GM21786 (cell line): ENCODE data around the gene B3GALNT2.

ENCODE experiments used
- ATAC-seq: cut with Tn5 transposase; IDR thresholded peaks from one replicate; pipeline ENCODE4 v1.9.1; 2021; ENCODE audit not compliant: unreplicated experiment

Gene B3GALNT2

DNA sequence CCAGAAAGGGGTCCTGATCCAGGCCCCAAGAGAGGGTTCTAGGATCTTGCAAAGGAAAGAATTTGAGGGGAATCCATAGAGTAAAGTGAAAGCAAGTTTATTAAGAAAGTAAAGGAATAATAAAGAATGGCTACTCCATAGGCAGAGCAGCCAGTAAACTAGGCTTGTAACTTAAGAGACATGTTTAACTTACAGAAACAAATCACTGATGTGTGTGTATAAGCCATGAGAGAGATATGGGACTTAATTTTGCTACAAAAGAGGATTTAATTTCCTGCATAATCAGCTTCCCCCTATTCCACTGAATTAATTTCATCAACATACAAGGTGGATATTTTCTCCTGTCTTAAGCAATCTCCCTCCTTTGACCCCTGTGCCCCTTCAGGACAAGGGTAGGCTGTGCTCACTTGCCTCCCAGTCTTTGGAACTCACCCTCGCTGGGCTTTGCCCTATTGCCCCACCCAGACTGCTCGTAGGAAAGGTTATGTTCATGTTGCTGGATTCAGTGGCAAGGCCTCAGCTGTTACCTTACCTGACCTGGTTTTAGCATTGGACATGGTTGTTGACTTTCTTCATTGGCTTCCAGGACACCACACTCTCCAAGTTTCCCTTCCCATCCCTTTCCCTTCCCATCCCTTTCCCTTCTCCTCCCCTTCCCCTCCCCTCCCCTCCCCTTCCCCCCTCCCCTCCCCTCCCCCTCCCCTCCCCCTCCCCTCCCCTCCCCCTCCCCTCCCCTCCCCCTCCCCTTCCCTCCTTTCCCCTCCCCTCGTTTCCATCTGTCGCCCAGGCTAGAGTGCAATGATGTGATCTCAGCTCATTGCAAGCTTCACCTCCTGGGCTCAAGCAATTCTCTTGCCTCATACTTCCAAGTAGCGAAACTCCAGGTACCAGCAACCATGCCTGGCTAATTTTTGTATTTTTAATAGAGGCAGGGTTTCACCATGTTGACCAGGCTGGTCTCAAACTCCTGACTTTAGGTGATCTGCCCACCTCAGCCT, 92.5 kb downstream of the B3GALNT2 start:
- ATAC-seq: no peak

DNA sequence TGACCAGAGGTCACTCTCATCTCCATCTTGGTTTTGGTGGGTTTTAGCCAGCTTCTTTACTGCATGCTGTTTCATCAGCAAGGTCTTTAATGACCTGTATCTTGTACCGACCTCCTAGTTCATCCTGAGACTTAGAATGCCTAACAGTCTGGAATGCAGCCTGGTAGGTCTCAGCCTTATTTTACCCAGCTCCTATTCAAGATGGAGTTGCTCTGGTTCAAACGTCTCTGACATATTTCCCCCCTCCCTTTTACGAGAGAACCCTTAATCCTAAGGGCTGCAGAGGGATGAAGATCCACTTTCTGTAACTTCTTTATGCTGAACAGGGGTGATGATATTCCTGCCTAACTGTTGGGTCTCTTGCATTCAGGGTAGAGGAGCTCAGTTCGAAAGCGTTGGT, 93.8 kb downstream of the B3GALNT2 start:
- ATAC-seq: no peak

DNA sequence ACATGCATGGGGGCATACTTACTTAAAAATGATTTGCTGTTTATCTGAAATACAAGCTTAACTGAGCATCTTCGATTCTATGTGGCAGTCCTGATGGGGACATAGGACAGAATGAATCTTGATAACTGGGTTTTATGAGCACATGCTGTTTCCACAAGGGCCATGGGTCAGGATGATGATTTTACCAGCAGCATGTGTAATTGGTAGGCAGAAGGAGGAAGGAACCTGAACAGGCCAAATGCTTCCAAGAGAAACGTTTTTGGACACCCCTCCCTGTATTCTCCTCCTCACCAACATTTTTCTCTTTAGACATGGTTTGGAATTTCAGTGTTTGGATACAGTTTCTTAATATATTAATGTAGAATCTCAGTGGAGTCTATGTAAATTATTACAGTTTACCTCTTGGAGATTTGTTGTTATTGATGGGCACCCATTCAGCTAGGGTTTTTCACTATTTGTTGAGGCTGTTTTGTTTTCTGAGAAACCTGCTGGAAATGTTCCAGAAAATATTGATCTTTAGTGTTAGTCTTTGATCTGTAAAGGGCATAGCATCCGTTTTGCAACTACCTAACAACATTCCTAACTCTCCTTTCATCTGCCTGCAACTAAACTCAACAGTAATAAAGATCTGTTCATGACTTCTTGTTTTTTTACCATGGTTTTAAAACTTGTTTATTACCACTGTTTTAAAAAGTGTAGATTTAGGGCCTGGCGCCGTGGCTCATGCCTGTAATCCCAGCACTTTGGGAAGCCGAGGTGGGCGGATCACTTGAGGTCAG, 95.0 kb downstream of the B3GALNT2 start:
- ATAC-seq: no peak

DNA sequence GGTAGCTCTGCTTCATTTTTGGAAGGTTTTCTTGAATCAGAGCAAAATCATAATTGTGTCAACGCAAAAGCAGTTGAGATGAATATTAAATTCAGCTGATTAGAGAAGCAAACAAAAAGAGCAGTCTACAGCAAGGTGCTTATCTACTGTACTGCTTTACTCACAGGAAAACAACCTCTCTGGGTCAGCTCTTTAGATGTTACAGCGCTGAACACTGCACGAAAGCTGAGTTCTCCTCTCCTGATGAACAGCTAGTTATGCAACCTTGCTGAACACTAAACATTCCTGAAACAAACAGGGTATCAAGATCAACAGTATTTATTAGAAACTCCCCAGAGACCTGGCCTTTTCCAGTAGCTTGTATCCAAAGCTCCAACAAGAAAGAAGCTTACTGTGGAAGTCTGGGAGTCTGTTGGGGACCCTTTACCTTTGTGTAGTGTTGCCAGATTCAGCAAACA, 95.7 kb downstream of the B3GALNT2 start:
- no peak for ATAC-seq

DNA sequence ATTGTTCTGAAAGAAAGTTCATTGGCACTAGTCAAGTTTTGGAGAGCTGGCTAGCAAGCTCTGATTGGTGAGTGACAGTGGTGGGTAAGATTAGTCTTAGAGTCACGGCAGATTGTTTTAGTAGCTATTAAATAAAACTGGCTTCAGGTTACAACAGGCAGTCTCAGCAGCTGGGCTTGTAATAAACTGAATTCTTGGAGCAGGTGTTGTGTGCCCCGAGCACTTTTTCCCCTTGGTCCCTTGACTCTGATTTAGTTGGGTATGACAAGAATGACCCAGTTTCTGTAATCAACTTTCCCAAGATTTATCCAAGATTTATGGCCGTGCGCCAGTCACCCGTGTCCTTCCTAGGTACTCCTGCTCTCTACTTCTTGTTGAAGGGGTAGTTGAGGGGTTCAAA, 96.8 kb downstream of the B3GALNT2 start:
- no peak for ATAC-seq

DNA sequence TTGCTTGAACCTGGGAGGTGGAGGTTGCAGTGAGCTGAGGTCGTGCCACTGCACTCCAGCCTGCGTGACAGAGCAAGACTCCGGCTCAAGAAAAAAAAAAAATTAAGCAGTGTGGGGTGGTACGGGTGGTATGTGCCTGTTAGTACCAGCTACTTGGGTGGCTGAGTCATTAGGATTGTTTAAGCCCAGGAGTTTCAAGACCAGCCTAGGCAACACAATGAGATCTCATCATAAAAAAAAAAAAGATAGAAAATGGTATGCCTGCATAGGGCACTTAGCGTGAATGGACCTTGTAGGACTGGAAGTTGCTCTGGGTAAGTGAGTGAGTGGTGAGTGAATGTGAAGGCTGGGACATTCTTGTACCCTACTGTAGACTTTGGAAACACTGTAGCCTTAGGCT, 100.1 kb downstream of the B3GALNT2 start:
- no peak for ATAC-seq

DNA sequence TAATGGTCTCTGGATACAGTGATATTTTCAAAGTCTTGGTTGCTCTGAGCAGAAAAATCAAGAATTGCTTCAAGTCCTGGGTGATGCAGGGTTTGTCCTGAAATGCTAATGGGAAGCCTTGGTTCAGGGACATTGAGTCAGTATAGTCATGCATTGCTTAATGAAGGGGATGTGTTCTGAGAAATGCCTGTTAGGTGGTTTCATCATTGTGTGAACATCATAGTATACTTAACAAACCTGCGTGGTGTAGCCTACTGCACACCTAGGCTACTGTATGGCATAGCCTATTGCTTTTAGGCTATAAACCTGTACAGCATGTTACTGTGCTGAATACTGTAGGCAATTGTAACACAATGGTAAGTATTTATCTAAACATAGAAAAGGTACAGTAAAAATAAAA, 100.7 kb downstream of the B3GALNT2 start:
- ATAC-seq: no peak

DNA sequence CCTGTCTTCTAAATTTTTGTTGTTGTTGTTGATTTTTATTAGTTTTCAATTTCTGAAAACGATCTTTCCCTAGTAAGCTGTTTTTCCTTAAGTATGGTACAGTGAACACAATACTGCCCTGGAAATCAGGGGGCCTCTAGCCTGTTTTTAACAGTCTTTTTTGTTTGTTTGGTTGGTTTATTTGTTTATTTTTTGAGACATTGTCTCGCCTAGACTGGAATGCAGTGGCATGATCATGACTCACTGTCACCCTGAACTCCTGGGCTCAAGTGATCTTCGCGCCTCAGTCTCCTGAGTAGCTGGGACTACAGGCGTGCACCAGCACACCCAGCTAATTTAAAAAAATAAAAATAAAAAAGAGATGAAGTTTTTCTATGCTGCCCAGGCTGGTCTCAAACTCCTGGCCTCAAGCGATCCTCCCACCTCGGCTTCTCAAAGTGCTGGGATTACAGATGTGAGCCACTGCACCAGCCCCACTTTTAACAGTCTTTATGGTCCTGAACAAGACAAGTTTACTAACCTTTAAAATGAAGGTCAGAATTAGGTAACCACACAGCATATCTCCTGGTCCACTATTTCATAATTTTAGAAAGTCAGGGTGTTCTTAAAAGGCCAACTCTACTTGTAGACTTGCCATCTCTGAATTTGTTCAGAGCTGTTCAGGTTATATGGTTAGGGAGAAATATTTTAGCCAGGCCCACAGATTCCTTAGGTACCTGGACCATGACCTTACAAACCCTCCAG, 101.6 kb downstream of the B3GALNT2 start:
- ATAC-seq: no peak

DNA sequence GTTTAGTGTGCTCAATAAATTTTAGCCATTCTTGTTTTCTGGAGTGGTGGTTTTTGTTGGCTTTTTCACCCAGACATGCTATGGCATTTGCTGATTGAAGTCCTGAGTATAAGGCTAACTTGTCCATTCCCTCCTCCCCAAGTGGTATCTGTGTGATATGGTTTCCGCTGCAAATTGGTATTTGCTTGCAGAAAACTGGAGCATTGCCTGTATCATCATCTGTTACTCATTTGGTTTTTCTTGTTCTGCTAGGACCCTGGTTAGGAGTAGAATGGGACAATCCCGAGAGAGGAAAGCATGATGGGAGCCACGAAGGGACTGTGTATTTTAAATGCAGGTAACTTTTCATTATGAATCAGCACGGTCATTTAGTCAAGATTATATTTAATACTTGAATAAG, 103.0 kb downstream of the B3GALNT2 start:
- ATAC-seq: no peak
